Liver (tissue), 9 donors: ENCODE results near the gene CIB1. TPM values are rescaled to one million over a fixed set of nuclear protein-coding genes. Genes with fewer than 3 reads are reported as not detected.

Experiments used
- DNase-seq: peaks from one replicate; pipeline ENCODE4 v3.0.0-alpha.2; 2017; ENCODE audit warnings: low spot score
- H3K27ac ChIP-seq, 2 donors: one replicate each; pipeline ENCODE4 v1.7.0; 2013; ENCODE audit warnings: inconsistent platforms in 2 of 2, low read length in 2 of 2, control low read depth in 1 of 2, low read depth in 1 of 2, mild to moderate bottlenecking in 1 of 2
- H3K27me3 ChIP-seq, 4 donors: one replicate each; pipeline versions ENCODE4 v1.6.1 to v1.7.0; 2013; ENCODE audit warnings: low read length in 3 of 4, inconsistent platforms in 1 of 4, mild to moderate bottlenecking in 1 of 4, moderate library complexity in 1 of 4; ENCODE audit not compliant: control insufficient read depth in 4 of 4, insufficient read depth in 4 of 4
- H3K36me3 ChIP-seq, 4 donors: one replicate each; pipeline versions ENCODE4 v1.6.1 to v1.7.0; 2013; ENCODE audit warnings: low read length in 3 of 4, mild to moderate bottlenecking in 3 of 4, low read depth in 1 of 4, moderate library complexity in 1 of 4; ENCODE audit not compliant: control insufficient read depth in 4 of 4, insufficient read depth in 3 of 4
- H3K4me1 ChIP-seq, 4 donors: one replicate each; pipeline versions ENCODE4 v1.6.1 to v1.7.0; 2013; ENCODE audit warnings: low read length in 3 of 4, mild to moderate bottlenecking in 3 of 4, moderate library complexity in 1 of 4; ENCODE audit not compliant: control insufficient read depth in 4 of 4, insufficient read depth in 4 of 4
- H3K4me3 ChIP-seq, 3 donors: one replicate each; pipeline versions ENCODE4 v1.6.1 to v1.7.0; 2013; ENCODE audit warnings: low read length in 3 of 3, control low read depth in 1 of 3, low read depth in 1 of 3, mild to moderate bottlenecking in 1 of 3
- H3K9ac ChIP-seq, 2 donors: one replicate each; pipeline ENCODE4 v1.7.0; 2013; ENCODE audit warnings: low read length in 2 of 2, mild to moderate bottlenecking in 2 of 2, moderate library complexity in 2 of 2, control low read depth in 1 of 2, low read depth in 1 of 2
- H3K9me3 ChIP-seq, 4 donors: one replicate each; pipeline versions ENCODE4 v1.6.1 to v1.7.0; 2013; ENCODE audit warnings: low read length in 3 of 4; ENCODE audit not compliant: control insufficient read depth in 4 of 4
- CTCF ChIP-seq: fragments of 150-350 bp; IDR thresholded peaks from 2 replicates; pipeline ENCODE4 v1.5.1; 2017; ENCODE audit warnings: improper control_type of control experiment, low read depth, low read length; ENCODE audit not compliant: missing input control
- EGR1 ChIP-seq, 2 donors: IDR thresholded peaks; 2 replicates each; pipeline ENCODE4 v1.6.1; 2016 to 2018; ENCODE audit warnings: antibody characterized with exemption in 2 of 2, low read depth in 2 of 2
- FOXA2 ChIP-seq: IDR thresholded peaks from 2 replicates; pipeline ENCODE4 v1.6.1; 2016; ENCODE audit warnings: antibody characterized with exemption
- GABPA ChIP-seq, 2 donors: IDR thresholded peaks in 1 of 2; conservative IDR thresholded peaks in 1 of 2; 2 replicates each; pipeline ENCODE4 v1.6.1; 2016; ENCODE audit warnings: antibody characterized with exemption in 2 of 2, mild to moderate bottlenecking in 1 of 2, moderate library complexity in 1 of 2
- HNF4A ChIP-seq, 2 donors: conservative IDR thresholded peaks; 2 replicates each; pipeline ENCODE4 v1.6.1; 2016; ENCODE audit warnings: antibody characterized with exemption in 2 of 2, mild to moderate bottlenecking in 2 of 2
- JUND ChIP-seq, 2 donors: IDR thresholded peaks; 2 replicates each; pipeline ENCODE4 v1.6.1; 2016; ENCODE audit warnings: antibody characterized with exemption in 2 of 2
- RXRA ChIP-seq, 2 donors: IDR thresholded peaks; 2 replicates each; pipeline ENCODE4 v1.6.1; 2017 to 2018; ENCODE audit warnings: antibody characterized with exemption in 2 of 2, mild to moderate bottlenecking in 1 of 2
- SP1 ChIP-seq: IDR thresholded peaks from 2 replicates; pipeline ENCODE4 v1.6.1; 2018; ENCODE audit warnings: antibody characterized with exemption, mild to moderate bottlenecking
- ZBTB33 ChIP-seq: IDR thresholded peaks from 2 replicates; pipeline ENCODE4 v1.6.1; 2016; ENCODE audit warnings: antibody characterized with exemption
- WGBS: extraction: QIAGEN DNeasy Blood & Tissue Kit; methylation state at CpG from one replicate; pipeline ENCODE4 v1.1.7; 2013; 5-methylcytosine and 5-hydroxymethylcytosine counted together
- polyA plus RNA-seq, 2 donors: library from polyadenylated mRNA; stranded (reverse) in 1 of 2; unstranded in 1 of 2; fragments of 200-250 nt in 1 of 2; fragments of >200 nt in 1 of 2; fragmentation: Nextera tagmentation in 1 of 2; extraction: Ambion mirVana in 1 of 2; gene quantifications; one replicate each; pipeline versions ENCODE4 v1.2.1 to v1.2.3, GENCODE V29; 2013 to 2015
- total RNA-seq, 2 donors: library from RNA; depleted of rRNA; stranded (reverse); fragments of >200 nt; gene quantifications; one replicate each; pipeline ENCODE4 v1.2.3, GENCODE V29; 2014
- TF ChIP-seq, protein P1 (sequence below): IDR thresholded peaks from 2 replicates; pipeline ENCODE4 v1.6.1; 2016; ENCODE audit warnings: antibody characterized with exemption
- donor health status: healthy.
- donor health status: healthy.
- donor health status: healthy.
- donor health status: healthy.
- donor health status: healthy.

The CIB1 gene
- total and polyA plus RNA-seq, 4 donors, result 14.9 to 107 (median 49.3) TPM

DNA sequence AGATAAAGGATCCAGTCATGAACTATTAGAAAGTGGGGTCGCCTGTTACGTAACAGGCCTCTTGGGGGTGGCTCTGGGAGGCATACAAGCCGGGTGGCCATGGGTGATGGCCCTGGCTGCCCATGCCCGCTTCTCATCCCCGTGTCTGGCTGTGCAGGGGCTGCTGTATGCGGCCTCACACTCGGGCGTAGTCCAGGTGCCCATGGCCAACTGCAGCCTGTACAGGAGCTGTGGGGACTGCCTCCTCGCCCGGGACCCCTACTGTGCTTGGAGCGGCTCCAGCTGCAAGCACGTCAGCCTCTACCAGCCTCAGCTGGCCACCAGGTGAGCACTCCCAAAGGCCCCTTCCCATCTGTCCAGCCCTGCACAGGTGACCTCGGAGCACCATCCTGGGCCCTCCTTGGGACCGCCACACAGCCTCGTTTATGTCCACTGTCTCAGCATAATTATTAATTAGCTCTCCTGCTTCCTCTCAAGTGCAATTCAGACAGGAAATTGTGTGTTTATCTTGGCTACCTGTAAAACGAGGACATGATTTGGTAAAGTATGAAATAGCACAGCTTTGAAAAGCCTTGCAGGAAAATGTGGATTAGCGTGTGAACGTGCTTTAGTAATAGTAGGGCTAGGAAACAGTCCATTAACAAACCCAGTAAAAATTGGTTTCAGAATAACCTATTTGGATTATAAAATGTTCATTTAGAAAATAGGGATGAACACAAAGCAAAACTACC is 8.1 kb downstream of the CIB1 start:
- 87% methylated on average over 18 of the region's 18 CpGs for WGBS
- peaks cover 5 to 26% (median 19%) of the 10 kb centered on the region in 4 donors for H3K4me1 ChIP-seq
- no peaks in the 10 kb centered on the region for H3K9me3 ChIP-seq
- no peaks in the 10 kb centered on the region for H3K27me3 ChIP-seq
- no peak overlapping the region for H3K9ac ChIP-seq
- no peak for TF ChIP-seq RXRA (IDR thresholded peaks at IDR 0.05)
- TF ChIP-seq EGR1 (IDR thresholded peaks at IDR 0.05; ENCODE audit: low read depth in 2 of 2), result no peak
- no peak for TF ChIP-seq GABPA (IDR thresholded peaks at IDR 0.05 in 1 of 2, conservative IDR thresholded peaks at IDR 0.05 in 1 of 2)
- TF ChIP-seq HNF4A (conservative IDR thresholded peaks at IDR 0.05), result no peak
- no peak for TF ChIP-seq FOXA2
- no peak for TF ChIP-seq SP1
- TF ChIP-seq JUND (IDR thresholded peaks at IDR 0.05), result no peak
- H3K36me3 ChIP-seq, result peaks cover 28 to 66% (median 50%) of the 10 kb centered on the region in 4 donors
- no peak for DNase-seq
- H3K27ac ChIP-seq, result no peak overlapping the region
- no peak overlapping the region for H3K4me3 ChIP-seq

DNA sequence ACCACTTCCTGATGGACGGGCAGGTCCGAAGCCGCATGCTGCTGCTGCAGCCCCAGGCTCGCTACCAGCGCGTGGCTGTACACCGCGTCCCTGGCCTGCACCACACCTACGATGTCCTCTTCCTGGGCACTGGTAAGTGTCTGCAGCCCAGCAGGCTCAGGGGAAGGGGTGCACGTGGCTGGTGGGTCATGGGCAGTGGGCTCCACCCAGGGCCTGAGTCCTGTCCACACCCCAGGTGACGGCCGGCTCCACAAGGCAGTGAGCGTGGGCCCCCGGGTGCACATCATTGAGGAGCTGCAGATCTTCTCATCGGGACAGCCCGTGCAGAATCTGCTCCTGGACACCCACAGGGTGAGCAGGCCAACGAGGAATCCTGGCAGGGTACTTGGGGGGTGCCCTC is 8.7 kb downstream of the CIB1 start:
- H3K4me1 ChIP-seq, result peaks cover 1 to 22% (median 14%) of the 10 kb centered on the region in 4 donors
- no peak overlapping the region for H3K9ac ChIP-seq
- H3K27me3 ChIP-seq, result no peaks in the 10 kb centered on the region
- no peaks in the 10 kb centered on the region for H3K9me3 ChIP-seq
- no peak for DNase-seq
- no peak overlapping the region for H3K4me3 ChIP-seq
- no peak overlapping the region for H3K27ac ChIP-seq
- TF ChIP-seq FOXA2 (no peak), CTCF (no peak)
- 95% methylated on average over 17 of the region's 17 CpGs for WGBS
- peaks cover 28 to 66% (median 50%) of the 10 kb centered on the region in 4 donors for H3K36me3 ChIP-seq

GRCh38 chr15:90223441-90224165 is 10.1 kb downstream of the CIB1 start:
- Histone ChIP-seq H3K9ac (no peak overlapping the region), H3K9me3 (no peaks in the 10 kb centered on the region), H3K4me3 (no peak overlapping the region), H3K27ac (no peak overlapping the region), H3K4me1 (peaks cover 0 to 13% (median 8%) of the 10 kb centered on the region in 4 donors), H3K27me3 (no peaks in the 10 kb centered on the region), H3K36me3 (peaks cover 22 to 55% (median 42%) of the 10 kb centered on the region in 4 donors)
- DNase-seq, result no peak
- 95% methylated on average over 22 of the region's 22 CpGs for WGBS
- no peak for TF ChIP-seq JUND (IDR thresholded peaks at IDR 0.05)
- no peak for TF ChIP-seq ZBTB33
- TF ChIP-seq, protein P1, sequence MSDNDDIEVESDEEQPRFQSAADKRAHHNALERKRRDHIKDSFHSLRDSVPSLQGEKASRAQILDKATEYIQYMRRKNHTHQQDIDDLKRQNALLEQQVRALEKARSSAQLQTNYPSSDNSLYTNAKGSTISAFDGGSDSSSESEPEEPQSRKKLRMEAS, result no peak
- TF ChIP-seq GABPA (IDR thresholded peaks at IDR 0.05 in 1 of 2, conservative IDR thresholded peaks at IDR 0.05 in 1 of 2), result no peak
- no peak for TF ChIP-seq SP1
- no peak for TF ChIP-seq HNF4A (conservative IDR thresholded peaks at IDR 0.05)
